Posterior cingulate gyrus (tissue), 11 donors: Measurements from ENCODE around the gene KIFBP.

Experiments
- DNase-seq, 10 donors: peaks; one replicate each; pipeline versions ENCODE4 v3.0.0 to v3.0.0-alpha.2; 2020 to 2021; ENCODE audit warnings: mixed read lengths in 3 of 10
- intact Hi-C: fragments of 100-400 bp; cut with DNase I; formaldehyde crosslinking; loops from one replicate; pipeline ENCODE4 v1.15.1; 2023

Gene KIFBP

DNA sequence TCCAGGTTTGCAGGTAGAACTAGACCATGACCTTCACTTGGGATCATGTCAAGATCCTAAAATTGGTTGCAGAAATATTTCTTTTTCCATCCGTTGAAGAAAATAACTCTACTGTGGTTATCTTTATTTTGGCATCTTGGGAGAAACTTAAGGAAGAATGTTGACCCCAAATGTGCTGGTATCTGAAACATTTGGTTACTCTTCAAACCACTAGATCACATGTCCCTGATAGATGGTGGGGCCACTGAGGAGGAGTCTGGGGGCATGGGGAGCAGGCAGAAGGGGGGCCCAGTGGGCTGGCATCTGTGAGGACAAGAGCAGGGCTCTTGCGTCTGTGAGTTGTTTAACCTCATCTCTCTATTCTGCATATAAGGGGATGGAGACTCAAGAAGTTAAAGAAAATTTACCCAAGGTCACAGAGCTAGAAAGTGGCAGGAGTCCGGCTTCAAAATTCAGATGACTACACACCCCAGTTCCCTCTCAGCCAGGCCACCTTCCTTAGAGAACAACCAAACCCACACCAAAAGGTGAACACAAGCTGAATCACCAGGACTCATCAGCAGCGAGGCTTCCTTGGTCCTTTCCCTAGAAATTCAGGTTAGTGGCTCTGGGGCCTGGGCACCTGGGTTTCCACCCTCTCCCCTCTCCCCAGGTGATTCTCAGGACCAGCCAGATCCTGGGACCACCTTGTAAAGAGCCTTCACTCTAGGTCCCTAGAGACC, 58.7 kb downstream of the KIFBP start:
- intact Hi-C loops, result no loop called here
- peak in 1 of 10 donors; percentile 12 for DNase-seq

DNA sequence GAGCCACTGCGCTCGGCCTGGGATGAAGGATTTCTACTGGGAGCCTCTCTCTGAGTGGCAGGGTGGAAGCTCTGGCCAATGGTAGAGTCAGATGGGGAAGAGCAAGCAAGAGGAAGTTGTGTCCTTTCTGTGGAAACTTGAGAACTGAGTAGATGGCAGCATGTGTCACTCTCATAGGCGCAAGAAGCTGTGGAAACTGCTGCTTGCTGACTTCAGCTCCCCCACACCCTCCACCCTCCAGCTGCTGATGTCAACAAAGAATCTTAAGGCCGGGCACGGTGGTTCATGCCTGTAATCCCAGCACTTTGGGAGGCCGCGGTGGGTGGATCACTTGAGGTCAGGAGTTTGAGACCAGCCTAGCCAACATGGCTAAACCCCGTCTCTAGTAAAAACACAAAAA, 59.5 kb downstream of the KIFBP start:
- intact Hi-C loops, result no loop called here
- DNase-seq, result peak in 1 of 10 donors; percentile 20

DNA sequence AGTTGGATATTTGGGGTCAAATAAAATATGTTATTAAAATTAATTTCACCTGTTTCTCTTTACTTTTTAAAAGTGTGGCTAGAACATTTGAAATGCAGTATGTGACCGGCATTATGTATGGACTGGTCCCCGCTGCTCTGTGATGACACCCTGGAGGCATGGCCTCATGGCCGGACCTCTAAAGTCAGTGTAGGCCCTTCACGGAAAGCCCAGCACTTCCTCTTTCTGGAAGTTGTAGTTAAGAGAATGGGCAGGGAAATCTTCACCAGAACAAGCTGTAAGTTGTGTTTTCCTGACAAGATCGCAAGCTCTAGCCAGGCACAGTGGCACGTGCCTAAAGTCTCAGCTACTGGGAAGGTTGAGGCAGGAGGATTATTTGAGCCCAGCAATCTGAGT, 61.0 kb downstream of the KIFBP start:
- peak in 1 of 10 donors; percentile 84 for DNase-seq
- intact Hi-C loops, result no loop called here

DNA sequence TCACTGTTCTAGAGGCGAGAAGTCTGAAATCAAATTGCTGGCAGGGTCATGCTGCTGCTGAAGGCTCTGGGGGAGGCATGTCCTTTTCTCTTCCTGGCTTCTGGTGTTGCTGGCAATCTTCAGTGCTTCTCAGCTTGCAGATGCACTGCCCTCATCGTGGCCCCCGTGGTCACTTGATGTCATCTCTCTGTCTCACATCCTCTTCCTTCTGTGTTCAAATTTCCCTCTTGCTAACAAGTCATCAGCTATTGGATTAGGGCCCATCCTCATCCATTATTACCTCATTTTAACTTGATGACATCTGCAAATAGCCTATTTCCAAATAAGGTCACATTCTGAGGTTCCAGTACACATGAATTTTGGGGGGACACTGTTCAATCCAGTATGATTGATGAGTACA, 62.7 kb downstream of the KIFBP start:
- intact Hi-C loops, result no loop called here
- DNase-seq, result peak in 2 of 10 donors; percentile 25 to 85

DNA sequence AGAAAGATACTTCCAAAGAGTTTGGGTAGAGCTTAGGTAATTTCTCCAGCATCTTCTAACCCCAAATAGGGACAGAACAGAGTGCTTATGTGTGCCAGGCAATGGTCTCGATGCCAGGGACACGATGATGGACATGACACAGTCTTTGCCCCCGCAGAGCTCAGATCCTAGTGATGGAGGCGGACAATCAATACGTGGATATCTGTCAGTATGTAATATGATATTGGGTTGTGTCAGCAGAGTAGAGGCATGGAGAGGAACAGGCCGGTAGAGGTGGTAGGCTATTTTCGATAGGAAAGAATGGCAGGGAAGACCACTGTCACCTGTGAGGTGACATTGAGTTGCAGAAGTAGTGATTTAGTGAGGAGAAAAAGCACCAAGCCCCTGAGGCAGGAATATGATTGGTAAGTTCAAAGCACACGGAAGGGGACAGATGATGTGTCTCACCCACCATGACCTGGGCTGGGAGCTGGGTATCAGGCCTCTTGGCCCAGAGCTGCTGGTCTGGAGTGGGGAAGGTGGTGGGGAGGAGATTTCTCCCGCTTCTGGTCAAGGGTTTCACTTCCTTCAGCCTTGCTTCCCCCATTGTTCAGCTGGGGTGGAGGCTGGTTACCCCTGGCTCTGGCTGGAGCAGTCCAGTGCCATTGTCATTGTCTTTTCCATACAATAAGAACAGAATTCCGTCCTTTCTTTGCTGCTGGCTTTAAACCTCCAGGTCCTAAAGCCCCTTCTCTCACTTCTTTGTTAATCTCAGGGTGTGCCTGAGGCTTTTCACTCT, 63.3 kb downstream of the KIFBP start:
- DNase-seq, result peak in 1 of 10 donors; percentile 54
- intact Hi-C loops, result no loop called here

DNA sequence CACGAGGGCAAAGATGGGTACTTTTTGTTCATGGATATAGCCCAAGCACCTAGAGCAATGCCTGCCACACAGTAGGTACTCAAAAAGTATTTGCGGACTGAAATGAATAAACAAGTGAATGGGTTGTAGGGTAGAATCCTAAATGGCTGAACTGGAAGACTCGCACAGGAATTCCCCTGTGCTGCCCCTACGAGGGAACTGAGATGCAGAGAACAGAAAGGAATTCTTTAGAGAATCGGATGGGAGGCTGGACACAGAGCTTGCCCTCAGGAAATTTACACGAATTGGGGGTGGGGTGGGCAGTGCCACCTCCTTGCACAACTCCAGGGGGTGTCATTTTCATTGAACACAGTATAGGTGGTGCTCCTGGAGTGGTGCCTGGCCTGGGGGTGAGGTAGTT, 64.1 kb downstream of the KIFBP start:
- intact Hi-C loops, result no loop called here
- DNase-seq, result no peak

DNA sequence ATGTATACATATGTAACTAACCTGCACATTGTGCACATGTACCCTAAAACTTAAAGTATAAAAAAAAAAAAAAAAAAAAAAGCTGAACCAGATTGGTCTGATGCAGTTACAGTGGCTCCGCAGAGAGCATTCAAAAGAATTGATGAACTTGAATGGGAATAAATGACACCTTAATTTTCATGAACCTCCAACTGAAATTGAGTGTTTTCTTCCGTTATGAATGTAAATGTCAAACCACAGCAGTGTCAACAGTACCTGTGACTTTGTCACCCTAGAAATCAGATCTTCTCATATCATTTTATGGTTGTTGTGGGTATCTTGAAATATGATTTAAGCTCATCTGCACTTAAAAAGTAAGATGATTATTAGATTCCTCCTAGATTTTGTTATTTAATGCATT, 66.6 kb downstream of the KIFBP start:
- intact Hi-C loops, result no loop called here
- DNase-seq, result no peak

DNA sequence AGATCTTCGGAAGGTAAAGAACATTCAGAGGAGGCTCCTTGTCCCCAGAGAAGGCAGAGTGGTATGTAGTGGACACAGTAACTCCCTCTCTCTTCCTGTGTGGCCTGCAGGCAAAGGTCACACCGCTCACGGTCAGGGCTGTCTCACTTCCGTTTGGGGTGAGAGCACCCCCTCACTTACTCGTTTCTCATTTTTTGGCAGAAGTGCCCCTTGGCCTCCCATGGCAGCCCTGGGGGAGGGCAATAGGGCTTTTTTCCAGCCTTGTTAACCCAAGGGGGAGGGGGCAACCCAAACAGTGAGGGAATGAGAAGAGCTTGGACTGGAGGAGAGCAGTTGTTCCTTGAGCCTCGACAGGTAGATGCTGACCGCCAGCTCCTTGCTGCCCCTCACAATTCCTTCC, 67.5 kb downstream of the KIFBP start:
- intact Hi-C loops, result no loop called here
- no peak for DNase-seq

DNA sequence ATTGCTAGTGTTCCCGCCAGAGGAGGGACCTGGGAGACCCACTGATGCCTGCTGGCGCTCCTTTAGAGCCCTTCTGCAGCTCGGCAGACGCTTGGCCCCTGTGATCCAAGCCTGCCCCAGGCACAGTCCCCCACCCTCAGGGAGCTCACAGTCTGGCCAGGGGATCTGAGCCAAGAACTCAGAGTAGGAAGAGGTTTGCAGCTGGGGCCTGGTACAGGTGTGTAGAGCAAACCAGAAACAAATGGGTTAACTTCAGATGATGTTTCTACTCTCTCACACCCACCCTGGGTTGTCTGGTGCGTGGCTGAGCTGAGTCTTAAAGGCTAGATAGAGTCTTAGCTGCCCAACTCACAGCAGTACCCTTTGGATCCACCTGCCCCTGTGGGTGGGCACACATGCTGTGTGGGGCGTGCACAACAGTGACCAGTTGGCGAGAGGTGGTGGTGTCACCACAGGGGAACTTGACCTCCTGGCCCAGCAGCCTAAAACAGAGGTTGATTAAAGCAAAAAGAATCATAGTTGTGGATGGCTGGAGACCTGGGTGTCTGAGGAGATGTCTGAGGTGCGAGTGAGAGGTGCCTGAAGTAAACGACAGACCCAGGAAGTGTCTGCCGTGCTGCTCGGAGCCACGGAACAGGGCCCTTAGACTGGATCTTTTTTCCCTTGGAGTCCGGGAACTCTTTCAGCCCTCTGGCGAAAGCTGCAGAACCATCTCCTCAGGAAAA, 68.1 kb downstream of the KIFBP start:
- intact Hi-C loops, result no loop called here
- DNase-seq, result no peak

DNA sequence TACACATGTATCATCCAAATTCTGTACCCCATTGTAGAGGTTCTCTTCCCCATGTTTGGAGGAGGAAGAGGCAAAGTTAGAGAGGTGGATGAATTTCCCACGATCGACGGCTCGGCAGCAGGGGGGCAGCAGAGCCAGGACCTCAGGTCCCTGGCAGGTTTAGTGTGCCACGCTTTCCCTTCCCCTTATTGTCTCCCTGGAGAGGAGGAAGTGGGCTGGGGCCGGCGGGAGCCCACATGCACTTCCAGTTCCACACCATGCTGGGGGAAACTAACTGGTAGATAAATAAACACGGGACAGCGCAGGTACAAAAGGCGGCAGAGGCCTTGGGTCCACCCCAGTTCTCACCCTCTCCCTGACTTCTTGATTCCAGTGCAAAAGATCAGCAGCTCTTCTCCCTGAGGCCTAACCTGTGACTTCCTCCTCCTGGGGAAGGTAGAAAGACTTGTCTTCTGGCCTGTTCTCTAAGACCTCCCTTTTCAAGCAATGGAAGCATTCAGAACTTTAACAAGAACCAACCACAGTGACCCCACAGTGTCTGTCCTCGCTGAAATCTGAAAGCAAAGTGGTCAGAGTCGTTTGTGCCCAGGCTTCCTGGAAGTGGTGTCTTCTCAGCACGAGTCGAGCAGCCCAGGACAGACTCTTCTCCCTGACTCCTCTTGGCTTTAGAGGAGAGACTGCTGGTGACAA, 68.8 kb downstream of the KIFBP start:
- peak in 4 of 10 donors; percentile 19 to 87 (median 48) for DNase-seq

DNA sequence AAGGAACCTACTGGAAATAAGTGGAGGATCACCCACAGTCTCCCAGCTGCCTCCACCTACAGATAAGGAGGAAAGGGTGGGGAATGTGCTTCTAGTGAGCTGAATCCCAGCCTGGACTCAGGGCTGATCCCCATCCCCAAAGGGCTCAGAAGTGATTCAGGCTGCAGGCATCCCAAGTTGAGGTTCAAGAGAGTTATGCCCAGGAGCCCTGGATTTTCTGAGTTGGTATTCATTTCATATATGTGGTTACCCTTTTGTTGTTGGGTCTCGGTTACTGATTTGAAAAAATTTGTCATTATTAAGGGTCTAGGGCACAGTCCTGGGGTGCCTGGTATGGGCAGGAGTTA, 69.3 kb downstream of the KIFBP start:
- intact Hi-C loops, result no loop called here
- no peak for DNase-seq

More for the DNA sequence above, 68.8 kb downstream of the KIFBP start:
- intact Hi-C loops, result no loop called here

DNA sequence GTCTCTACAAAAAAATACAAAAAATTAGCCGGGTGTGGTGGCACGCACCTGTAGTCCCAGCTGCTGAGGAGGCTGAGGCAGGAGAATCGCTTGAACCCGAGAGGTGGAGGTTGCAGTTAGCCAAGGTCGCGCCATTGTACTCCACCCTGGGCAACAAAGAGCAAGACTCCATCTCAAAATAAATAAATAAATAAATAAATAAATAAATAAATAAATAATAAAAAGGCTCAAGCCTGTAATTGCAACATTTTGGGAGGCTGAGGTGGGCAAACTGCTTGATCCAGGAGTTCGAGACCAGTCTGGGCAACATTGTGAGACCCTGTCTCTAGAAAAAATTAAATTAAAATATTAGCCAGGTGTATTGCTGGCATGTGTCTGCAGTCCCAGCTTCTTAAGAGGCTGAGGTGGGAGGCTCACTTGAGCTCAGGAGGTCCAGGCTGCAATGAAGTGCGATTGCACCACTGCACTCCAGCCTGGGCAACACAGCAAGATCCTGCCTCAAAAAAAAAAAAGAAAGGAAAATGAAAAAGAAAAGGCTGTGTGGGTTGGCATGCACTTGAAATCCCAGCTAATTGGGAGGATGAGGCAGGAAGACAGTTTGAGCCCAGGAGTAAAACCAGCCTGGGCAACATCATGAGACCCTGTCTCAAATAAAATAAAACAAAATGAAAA, 71.7 kb downstream of the KIFBP start:
- intact Hi-C loops, result no loop called here
- DNase-seq, result peak in 1 of 10 donors; percentile 46

DNA sequence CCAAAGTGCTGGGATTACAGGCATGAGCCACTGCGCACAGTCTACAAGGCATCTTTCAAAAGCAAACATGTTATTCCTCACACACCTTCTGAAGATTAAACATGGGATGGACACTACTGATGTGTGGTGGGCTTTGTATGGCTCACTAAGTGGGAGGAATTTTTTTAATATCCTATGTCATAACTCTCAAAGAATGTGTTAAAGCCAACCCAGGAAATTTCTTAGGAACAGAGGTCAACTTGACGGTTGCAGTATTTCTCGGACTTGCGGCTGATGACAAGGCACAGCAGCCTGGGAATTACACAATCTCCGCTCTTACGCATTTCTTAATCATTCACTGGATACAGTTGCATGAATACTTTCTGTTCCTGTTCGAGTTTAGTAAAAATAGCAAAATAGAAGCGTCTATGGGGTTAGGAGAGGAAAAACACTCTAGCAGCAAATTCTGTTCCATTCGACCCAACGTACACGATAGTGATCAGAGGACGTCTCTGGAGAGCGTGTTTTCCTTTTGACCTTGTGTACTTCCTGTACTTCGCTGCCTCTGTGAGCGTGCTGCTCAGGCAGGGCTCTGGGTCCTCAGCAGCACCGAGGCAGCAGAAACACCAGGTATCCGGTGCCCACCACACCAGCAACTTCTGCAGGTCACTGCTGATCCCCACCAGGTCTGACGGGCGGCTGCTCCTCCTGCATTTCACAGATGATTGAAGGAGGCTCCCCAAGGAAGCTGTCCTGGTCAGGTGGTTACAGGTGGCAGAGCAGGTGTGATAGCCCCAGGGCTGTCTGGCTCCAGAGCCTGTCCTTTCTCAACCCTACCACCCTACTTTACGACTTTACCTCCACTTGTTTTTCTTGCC, 72.9 kb downstream of the KIFBP start:
- intact Hi-C loops, result no loop called here
- DNase-seq, result peak in 1 of 10 donors; percentile 77

DNA sequence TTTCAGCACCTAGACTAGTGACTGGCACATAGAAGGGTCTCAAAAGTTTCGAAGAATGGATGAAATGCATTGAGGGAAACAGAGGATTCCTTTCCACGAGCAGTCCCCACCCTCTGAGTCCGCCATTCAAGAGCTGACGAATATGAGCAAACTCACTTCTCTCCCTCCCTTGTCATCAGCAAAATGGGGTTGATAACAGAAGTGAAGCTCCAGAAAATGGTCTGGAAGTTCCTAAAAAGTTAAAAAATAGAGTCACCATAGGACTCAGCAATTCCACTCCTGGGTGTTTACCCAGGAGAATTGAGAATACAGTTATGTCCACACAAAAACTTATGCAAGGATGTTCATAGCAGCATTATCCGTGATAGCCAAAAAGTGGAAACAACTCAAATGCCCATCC, 74.3 kb downstream of the KIFBP start:
- DNase-seq, result peak in 1 of 10 donors; percentile 1
- intact Hi-C loops, result no loop called here

DNA sequence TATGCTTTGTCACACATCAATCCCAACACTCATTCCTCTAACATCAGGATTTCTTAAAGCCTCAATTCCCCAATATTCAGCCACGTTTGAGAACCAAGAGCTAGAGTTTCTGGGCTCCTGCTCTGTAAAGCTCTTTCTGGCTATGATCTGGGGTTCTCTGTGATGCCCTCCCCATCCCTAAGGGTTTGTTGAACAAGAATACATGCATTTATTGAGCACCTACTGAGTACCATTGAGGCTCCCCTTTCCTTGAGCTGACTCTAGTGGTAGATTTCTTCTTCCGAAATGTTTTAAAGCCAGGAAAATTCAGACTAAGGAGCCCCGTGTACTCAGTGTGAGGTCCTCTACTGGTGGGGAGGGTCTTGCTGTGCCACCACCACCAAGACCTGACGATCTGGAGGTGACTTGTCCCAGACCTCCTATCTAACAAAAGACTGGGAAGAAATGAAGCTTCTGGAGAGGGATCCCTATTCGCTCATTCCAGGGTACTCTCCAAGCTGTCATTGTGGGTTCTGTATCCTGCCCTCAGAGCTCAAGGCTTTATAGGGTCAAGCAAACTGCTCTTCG, 76.2 kb downstream of the KIFBP start:
- intact Hi-C loops, result no loop called here
- peak in 1 of 10 donors; percentile 0 for DNase-seq

DNA sequence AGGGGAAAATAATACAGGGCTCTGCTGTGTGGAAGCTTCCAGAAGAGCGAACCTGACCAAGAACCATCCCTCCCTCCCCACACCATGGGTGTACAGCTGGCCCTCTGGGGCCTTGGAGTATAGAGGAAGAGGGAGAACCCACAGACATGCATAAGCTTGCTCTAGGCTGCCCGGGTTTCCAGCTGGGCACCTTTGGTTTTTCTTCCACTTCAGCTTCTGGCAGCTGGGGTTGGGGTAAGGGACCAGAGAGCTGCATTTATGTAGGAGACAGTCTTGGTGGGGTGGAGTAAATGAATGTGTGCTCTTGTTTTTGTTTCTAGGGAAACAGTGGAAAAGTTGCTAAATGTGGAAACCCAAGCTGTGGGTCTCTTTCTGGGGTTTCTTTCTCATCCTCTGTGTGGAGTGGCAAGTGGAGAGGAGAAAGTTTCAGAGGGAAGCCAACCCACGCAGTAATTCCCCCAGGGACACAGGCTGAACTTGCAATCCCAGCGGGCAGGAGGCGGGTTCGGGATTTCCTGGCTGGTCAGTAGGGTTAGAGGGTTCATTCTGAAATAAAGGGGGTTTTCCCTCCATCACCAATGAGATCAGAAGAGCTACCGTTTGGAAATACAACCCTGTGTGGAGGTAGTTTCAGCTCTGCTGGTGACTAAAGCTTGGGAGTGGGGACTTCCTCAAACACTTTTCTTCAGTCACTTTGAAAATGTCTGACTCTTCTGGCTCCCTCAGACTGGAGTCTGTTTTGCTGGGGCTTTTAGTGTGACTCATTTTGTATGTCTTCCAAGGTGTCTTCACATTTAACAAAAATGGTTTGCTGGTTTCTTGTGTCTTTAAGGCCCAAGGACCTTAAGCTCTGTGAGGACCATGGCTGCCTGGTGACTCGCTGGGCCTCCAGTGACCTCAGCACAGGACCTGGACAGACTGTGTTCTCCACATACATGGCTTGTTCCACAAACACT, 77.1 kb downstream of the KIFBP start:
- intact Hi-C loops, result no loop called here
- DNase-seq, result peak in 1 of 10 donors; percentile 28
